GM18511 (cell line): ENCODE data around the gene UBE2F.

ENCODE experiments used
- ATAC-seq: cut with Tn5 transposase; IDR thresholded peaks from one replicate; pipeline ENCODE4 v1.9.1; 2021; ENCODE audit warnings: mild to moderate bottlenecking, moderate library complexity; ENCODE audit not compliant: unreplicated experiment

The UBE2F gene

GRCh38 chr2:238069021-238069709, 102.4 kb downstream of the UBE2F start:
- no peak for ATAC-seq

DNA sequence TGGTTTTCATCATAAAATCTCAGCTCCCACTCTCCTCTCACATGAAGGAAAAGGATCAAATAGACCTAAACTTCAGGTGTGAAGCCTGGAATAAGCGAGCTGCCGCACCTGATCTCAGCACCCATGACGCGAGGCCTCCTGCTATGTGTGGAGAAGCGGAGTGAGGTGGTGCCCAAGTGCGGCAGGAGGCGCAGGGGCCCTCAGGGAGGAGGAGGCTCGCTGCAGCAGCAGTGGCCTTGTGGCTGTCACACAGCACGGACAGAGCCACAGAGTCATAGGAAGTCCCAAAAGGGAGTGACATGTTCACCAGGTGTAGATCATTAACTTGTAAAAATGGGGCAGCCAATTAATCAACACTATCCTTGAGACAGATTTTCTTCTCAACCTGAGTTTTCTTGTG, 103.1 kb downstream of the UBE2F start:
- no peak for ATAC-seq

DNA sequence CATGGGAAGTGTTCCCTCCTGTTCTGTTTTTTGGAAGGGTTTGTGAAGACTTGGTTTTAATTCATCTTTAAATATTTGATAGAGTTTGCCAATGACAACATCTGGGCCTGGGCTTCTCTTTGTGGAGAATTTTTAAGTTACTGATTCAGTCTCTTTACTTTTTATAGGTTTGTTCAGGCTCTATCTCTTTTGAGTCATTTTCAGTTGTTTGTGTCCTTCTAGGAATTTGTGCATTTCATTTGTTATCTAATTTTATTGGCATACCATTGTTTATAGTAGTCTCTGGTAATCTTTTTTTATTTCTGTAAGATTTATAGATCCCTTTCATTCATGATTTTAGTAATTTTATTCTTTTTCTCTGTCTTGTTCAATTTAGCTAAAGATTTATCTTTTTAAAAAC, 108.6 kb downstream of the UBE2F start:
- no peak for ATAC-seq

DNA sequence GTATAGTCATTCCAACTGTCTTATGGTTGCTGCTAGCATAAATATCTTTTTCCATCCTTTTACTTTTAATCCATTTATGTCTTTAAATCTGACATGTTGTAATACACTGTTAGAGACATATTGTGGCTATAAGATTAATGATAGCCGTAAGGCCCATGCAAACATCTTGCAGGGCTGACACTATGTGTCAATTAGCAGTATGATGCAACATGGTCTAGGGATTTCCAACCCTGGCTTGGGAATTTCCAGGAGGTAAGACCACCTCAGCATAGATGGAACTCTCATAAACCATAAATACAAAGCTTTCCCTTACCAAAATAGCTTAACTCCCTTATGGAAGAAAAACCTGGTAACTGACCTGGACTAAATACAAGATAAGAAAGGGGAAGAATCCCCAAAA, 110.5 kb downstream of the UBE2F start:
- no peak for ATAC-seq

DNA sequence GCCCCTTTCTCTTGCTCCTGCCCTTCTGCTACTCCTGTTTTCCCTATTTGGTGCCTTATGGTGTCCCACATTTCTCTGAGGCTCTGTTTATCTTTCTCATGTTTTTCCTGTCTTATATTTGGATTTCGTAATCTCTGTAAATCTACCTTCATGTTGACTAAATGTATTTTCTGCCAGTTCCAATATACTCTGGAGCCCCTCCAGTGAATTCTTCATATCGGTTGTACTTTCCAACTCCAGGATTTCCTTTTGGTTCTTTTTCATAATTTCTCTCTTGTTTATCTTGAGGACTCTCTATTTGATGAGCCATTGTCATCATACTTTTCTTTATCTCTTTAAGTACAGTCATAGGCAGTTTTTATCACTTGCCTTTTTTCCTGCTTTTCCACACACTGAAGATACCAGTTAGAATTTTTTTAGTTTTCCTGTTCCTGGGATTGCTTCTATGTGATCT, 113.1 kb downstream of the UBE2F start:
- no peak for ATAC-seq

DNA sequence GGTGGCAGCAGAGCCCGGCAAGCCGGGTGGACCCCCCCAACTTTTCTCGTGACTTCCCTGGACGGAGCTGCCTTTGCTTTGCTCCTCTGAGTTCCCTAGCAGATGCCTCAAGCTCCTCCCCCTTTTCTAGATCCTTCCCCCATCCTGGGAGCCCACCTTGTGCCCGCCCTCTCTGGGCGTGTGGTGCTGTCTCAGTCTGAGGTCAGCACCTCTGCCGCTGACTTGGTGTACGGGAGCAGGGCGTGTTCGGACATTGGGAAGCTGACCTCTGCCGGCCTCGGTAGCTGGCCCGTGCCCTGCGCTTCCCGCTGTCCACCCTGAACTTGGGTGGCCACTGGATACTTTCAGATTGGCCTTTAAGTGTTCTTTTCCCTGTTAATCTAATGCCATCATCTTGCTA, 113.7 kb downstream of the UBE2F start:
- no peak for ATAC-seq

DNA sequence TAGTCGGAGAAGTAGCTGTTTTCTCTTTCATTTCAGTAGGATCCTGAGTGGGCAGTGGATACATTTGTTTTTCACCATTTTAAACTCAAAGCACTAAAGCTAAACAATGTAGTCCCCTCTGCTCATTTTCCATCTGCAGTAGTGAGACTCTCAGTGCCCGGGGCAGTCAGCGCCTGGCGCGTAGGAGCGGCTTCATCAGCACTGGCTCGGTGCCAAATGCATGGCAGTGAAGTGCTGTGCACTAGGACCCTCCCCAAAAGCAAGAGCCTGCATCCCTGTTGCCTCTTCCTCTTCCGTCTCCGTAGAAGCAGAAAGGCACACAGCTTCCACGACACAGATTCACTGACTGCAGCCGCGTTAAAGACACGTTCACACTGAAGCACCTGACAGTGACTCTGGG, 114.3 kb downstream of the UBE2F start:
- ATAC-seq: no peak

GRCh38 chr2:238081561-238081960, 114.7 kb downstream of the UBE2F start:
- ATAC-seq: no peak

GRCh38 chr2:238082151-238082550, 115.3 kb downstream of the UBE2F start:
- ATAC-seq: no peak

DNA sequence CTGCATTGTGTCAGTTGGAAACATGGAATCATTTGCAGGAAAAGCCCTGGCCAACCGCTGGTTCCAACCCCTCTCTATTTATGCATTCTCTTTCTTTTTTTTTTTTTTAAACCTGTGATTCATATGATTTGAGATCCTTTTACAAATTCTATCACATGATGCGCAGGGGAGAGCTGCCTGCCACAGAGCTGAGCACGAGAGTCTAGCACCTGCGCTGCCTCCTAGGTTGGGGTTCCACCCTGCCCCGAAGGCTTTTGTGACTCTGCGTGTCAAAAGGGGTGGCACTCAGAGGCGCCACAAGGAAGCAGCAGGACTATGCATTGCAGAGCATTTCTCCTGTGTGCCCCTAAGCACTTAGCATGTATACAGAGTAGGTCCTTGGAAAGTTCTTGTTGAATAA, 116.0 kb downstream of the UBE2F start:
- no peak for ATAC-seq

- ATAC-seq: no peak
These were observed 117.1 kb downstream of the UBE2F start for GRCh38 chr2:238083919-238084318.

GRCh38 chr2:238084761-238085160, 117.9 kb downstream of the UBE2F start:
- ATAC-seq: no peak

GRCh38 chr2:238085899-238086298, 119.1 kb downstream of the UBE2F start:
- ATAC-seq: no peak

DNA sequence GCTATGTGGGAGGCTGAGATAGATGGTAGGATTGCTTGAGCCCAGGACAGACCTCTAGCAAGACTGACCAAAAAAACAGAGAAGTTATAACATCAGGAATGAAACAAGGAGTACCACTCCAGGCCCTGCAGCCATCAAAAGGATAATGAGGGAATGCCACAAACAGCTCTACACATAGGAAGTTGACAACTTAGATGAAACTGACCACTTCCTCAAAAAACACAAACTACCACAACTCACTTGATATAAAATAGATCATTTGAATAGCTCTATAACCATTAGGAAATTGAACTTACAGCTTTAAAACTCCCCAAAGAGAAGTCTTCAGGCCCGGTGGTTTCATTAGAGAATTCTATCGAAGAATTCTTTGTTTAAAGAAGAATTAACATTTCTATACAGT, 120.4 kb downstream of the UBE2F start:
- no peak for ATAC-seq

DNA sequence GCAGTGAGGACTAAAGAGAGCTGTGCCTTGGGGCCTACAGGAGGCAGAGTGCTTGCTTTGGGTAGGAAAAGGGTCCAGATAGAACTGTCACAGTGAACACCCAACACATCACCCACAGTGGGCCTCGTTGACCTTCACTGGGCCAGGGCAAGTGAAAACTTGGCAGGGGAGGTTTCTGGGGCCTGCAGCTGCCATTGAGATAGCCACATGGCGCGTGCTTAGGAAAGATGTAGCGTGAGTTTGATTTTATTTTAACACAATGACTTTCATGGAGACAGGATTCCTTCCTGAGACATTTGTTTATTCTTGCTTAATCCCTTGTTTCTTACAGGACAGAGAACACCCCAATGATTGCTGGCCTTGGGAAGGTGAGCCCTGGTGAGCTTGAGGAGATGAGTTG, 124.1 kb downstream of the UBE2F start:
- no peak for ATAC-seq

DNA sequence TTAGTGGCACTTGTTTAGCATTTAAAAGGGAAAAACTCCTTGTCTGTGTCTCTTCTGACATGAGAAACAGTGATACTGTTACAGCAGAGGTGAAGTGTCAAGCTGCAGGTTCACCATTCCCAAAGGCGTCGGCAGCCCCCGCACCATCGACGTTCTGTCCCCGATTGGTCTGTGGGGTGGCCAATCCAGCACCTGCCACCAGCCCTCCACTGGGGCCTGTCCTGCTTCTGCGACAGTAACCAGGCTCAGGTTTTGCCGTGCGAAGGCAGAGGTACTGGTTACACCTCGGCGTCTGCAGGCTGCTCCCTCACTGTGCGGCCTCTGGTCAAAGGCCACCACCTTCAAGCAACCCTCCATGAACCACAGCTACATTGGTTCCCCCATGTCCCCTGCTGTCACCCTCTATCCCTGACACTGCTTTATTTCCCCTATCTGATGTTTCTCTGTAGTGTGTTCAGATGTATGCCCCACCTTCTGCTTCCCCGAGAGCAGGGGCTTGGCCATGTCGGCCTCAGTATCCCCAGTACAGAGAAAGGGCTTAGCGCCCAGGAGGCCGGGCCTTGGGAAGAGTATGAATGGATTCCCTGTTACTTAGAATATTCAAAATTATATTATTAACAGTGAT, 124.7 kb downstream of the UBE2F start:
- no peak for ATAC-seq
